Keratinocyte (primary cell): ENCODE measurements around the gene ANAPC15.

ENCODE experiments used
- EZH2 ChIP-seq: IDR thresholded peaks from one replicate; pipeline ENCODE4 v1.6.1; 2012; ENCODE audit warnings: inconsistent platforms, mild to moderate bottlenecking, low read length, moderate library complexity
- TF ChIP-seq, protein P1 (sequence below), 3 experiments: IDR thresholded peaks in 1 of 3; conservative IDR thresholded peaks in 1 of 3; optimal IDR thresholded peaks in 1 of 3; 2 replicates in 2 of 3; 3 replicates in 1 of 3; pipeline versions ENCODE3 to v1.5.1; 2011; ENCODE audit warnings: low read length in 3 of 3, mild to moderate bottlenecking in 3 of 3, moderate library complexity in 2 of 3, control low read depth in 1 of 3, inconsistent platforms in 1 of 3; ENCODE audit not compliant: insufficient read depth in 2 of 3; ENCODE audit errors: extremely low read depth in 1 of 3

DNA sequence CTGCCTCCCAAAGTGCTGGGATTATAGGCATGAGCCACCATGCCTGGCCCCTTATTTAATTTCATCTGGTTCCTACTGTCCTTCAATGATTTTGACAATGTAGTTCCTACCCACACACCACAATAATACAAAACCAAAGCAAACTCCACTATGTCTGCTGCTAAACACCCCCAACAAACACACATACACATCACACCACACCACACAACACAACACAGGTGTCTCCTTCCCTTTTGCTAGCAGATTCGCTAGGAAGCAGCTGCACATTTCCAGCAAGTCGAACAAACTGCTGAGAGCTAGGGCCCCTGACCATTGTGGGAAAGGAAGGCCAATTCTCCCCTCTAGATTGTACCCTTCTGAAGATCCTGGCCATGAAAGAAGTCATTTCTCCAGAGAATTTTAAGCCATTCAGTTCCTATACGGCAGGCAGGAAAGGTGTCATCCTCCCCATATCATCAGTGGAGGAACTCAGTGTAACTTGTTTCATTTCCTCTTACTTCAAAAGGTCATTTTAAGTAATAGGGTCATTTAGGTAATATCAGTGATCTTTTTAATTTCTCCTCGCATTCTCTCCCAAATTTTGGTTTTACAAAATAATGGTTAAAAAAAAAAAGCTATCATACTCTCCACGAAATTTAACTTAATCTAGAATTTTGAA is 50.6 kb downstream of the ANAPC15 start:
- TF ChIP-seq, protein P1, sequence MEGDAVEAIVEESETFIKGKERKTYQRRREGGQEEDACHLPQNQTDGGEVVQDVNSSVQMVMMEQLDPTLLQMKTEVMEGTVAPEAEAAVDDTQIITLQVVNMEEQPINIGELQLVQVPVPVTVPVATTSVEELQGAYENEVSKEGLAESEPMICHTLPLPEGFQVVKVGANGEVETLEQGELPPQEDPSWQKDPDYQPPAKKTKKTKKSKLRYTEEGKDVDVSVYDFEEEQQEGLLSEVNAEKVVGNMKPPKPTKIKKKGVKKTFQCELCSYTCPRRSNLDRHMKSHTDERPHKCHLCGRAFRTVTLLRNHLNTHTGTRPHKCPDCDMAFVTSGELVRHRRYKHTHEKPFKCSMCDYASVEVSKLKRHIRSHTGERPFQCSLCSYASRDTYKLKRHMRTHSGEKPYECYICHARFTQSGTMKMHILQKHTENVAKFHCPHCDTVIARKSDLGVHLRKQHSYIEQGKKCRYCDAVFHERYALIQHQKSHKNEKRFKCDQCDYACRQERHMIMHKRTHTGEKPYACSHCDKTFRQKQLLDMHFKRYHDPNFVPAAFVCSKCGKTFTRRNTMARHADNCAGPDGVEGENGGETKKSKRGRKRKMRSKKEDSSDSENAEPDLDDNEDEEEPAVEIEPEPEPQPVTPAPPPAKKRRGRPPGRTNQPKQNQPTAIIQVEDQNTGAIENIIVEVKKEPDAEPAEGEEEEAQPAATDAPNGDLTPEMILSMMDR (optimal IDR thresholded peaks at IDR 0.05 in 1 of 3, IDR thresholded peaks at IDR 0.05 in 1 of 3, conservative IDR thresholded peaks at IDR 0.05 in 1 of 3; ENCODE audit: extremely low read depth in 1 of 3, insufficient read depth in 2 of 3, low read length in 3 of 3), result no peak
- no peak for TF ChIP-seq EZH2
